ENCODE results near the gene GNE. TPM values are rescaled to one million over a fixed set of nuclear protein-coding genes. Genes with fewer than 3 reads are reported as not detected.
"Not testable (repeated sequence)": the region's sequence is repeated elsewhere in the genome, so short reads cannot be mapped to it uniquely, and the experiment has no call there.

GNE gene
- total RNA-seq, 4 donors from 2014 or later, result 11.0 to 18.5 (median 13.9) TPM

DNA sequence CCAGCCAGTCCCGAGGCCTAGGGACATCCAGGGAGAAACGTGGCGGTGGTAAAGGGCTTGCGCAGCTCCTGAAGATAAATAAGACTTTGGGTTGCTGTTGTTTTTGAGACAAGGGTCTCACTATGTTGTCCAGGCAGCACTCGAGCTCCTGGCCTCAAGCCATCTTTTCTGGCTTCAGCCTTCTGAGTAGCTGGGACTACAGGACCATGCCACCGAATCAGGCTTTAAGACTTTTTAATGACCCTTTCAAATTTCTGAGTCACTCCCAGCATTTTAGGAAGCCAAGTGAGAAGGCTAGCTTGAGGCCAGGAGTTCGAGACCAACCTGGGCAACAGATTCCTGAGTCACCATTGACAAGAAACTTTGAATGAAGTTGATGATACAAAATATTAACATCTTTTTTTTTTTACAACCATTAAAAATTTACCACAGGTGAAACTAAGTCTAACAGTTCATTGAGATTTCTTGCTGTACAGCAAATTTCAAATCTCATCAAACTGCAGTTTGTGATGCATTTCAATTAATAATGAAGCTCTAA, 817 bp upstream of the GNE start:
- peak overlapping the region; percentile 98 to 99 (median 98) for H3K27ac ChIP-seq
- no peak for ATAC-seq
- H3K9me3 ChIP-seq, result no peaks in the 10 kb centered on the region
- H3K27me3 ChIP-seq, result no peaks in the 10 kb centered on the region
- peak overlapping the region; percentile 80 to 97 (median 96) for H3K4me3 ChIP-seq
- intact Hi-C loops (cut with DNase I; ENCODE audit: low total_unique reads) (loop anchor here (1.0 to 10.0 kb wide), 4 partner anchors 68 to 226 kb away; partner anchors contain the start of genes CLTA and RNF38), in situ Hi-C loops (cut with MboI; ENCODE audit: low sequenced_read_pairs in 4 of 4) (loop anchor here in 1 of 4 donors (10.0 kb wide), 1 partner anchor 64 kb away; the partner anchor contains the start of gene CLTA)
- peaks cover 4 to 5% of the 10 kb centered on the region in 2 donors for H3K4me1 ChIP-seq
- TF ChIP-seq CTCF (IDR thresholded peaks at IDR 0.05 in 4 of 5, conservative IDR thresholded peaks at IDR 0.05 in 1 of 5) (no peak), POLR2A (IDR thresholded peaks at IDR 0.05) (no peak)
- DNase-seq, result peak in 1 of 2 donors; percentile 15
- no peaks in the 10 kb centered on the region for H3K36me3 ChIP-seq

- H3K4me1 ChIP-seq, result peaks cover 6 to 9% of the 10 kb centered on the region in 2 donors
- H3K27ac ChIP-seq, result no peak overlapping the region
- in situ Hi-C loops (cut with MboI; ENCODE audit: low sequenced_read_pairs in 4 of 4), result loop anchor here in 1 of 4 donors (10.0 kb wide), 1 partner anchor 57 kb away; the partner anchor contains the start of gene CLTA
- H3K27me3 ChIP-seq, result no peaks in the 10 kb centered on the region
- no peak overlapping the region for H3K4me3 ChIP-seq
- H3K9me3 ChIP-seq, result no peaks in the 10 kb centered on the region
- H3K36me3 ChIP-seq, result peaks cover 0 to 8% of the 10 kb centered on the region in 2 donors
- intact Hi-C loops (cut with DNase I; ENCODE audit: low total_unique reads), result loop anchor here (10.0 kb wide), 1 partner anchor 233 kb away; no protein-coding TSS in a partner anchor
- ATAC-seq (no peak), DNase-seq (no peak)
- TF ChIP-seq POLR2A (IDR thresholded peaks at IDR 0.05), result no peak
- no peak for TF ChIP-seq CTCF (IDR thresholded peaks at IDR 0.05 in 4 of 5, conservative IDR thresholded peaks at IDR 0.05 in 1 of 5)
Observed at GRCh38 chr9:36251428-36251827, 6.8 kb downstream of the GNE start.

DNA sequence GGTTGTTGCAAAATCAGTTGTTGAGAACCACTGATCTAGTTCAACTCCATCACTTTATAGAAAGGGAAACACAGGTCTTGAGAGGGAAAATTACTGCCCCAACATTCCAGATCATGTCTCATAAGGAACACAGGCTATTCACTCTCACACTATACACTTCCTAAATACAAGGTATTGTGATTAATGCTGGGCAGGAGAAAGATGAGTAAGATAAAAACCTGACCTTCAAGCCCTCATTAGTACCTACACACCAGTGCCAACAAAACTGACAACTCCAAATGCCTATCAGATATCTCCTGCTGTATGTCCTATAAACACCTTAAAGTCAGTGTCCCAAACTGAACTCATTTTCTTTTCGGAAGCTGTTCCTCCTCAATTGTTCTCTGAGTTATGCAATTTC, 8.2 kb downstream of the GNE start:
- TF ChIP-seq CTCF (IDR thresholded peaks at IDR 0.05 in 4 of 5, conservative IDR thresholded peaks at IDR 0.05 in 1 of 5) (no peak), POLR2A (IDR thresholded peaks at IDR 0.05) (no peak)
- in situ Hi-C loops (cut with MboI; ENCODE audit: low sequenced_read_pairs in 4 of 4) (loop anchor here in 1 of 4 donors (10.0 kb wide), 1 partner anchor 55 kb away; the partner anchor contains the start of gene CLTA), intact Hi-C loops (cut with DNase I; ENCODE audit: low total_unique reads) (loop anchor here (10.0 kb wide), 1 partner anchor 235 kb away; no protein-coding TSS in a partner anchor)
- H3K9me3 ChIP-seq, result no peaks in the 10 kb centered on the region
- no peak for DNase-seq
- peaks cover 6 to 9% of the 10 kb centered on the region in 2 donors for H3K4me1 ChIP-seq
- no peak overlapping the region for H3K4me3 ChIP-seq
- ATAC-seq, result no peak
- H3K27me3 ChIP-seq, result no peaks in the 10 kb centered on the region
- H3K27ac ChIP-seq, result no peak overlapping the region
- H3K36me3 ChIP-seq, result peaks cover 0 to 20% of the 10 kb centered on the region in 2 donors

- no peak for DNase-seq
- H3K27ac ChIP-seq, result no peak overlapping the region
- H3K27me3 ChIP-seq, result no peaks in the 10 kb centered on the region
- in situ Hi-C loops (cut with MboI; ENCODE audit: low sequenced_read_pairs in 4 of 4) (no loop called here), intact Hi-C loops (cut with DNase I; ENCODE audit: low total_unique reads) (no loop called here)
- H3K9me3 ChIP-seq, result no peaks in the 10 kb centered on the region
- H3K36me3 ChIP-seq, result peaks cover 0 to 25% of the 10 kb centered on the region in 2 donors
- no peak overlapping the region for H3K4me3 ChIP-seq
- no peak for ATAC-seq
- H3K4me1 ChIP-seq, result peaks cover 6 to 9% of the 10 kb centered on the region in 2 donors
- TF ChIP-seq POLR2A (IDR thresholded peaks at IDR 0.05) (no peak), CTCF (IDR thresholded peaks at IDR 0.05 in 4 of 5, conservative IDR thresholded peaks at IDR 0.05 in 1 of 5) (no peak)
Observed at GRCh38 chr9:36249189-36249588, 9.1 kb downstream of the GNE start.

DNA sequence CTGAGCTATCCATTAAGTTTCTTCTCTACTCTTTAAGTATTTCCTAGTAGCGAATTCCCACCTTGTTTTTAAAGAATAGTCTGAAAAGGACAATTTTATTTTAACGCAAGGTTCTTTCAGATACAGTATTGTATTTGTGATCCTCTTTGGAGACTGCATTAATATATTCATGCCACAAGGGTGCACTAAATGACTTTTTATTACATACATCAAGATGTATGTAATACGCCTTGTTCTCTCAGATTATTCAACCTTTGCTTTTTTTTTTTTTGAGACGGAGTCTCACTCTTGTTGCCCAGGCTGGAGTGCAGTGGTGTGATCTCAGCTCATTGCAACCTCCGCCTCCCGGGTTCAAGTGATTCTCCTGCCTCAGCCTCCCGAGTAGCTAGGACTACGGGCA, 10.2 kb downstream of the GNE start:
- intact Hi-C loops (cut with DNase I; ENCODE audit: low total_unique reads); DNase-seq; H3K9me3 ChIP-seq; H3K4me1 ChIP-seq; H3K4me3 ChIP-seq; H3K27ac ChIP-seq; H3K27me3 ChIP-seq; ATAC-seq; in situ Hi-C loops (cut with MboI; ENCODE audit: low sequenced_read_pairs in 4 of 4): not testable (repeated sequence)
- peaks cover 0 to 25% of the 10 kb centered on the region in 2 donors for H3K36me3 ChIP-seq
